ENCODE results near the gene DGKB.

DGKB gene

DNA sequence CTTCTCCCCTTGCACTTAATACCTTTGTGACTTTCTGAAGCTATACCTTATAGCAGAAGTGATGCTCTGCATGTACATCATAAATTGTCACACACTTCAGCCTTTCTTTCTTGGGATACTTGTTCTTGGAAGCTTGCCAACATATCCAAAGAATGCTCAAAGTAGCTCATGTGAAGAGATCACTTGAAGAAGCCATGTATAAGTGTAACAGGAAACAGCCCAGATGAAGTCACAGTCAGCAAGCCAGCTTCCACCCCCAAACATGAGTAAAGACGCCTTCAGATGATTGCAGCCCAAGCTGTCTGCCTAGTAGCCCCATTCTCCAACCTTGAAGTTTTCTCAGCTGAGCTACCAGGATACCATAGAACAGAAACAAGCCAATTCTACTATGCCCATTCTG, 50.9 kb downstream of the DGKB start:
- Histone ChIP-seq H3K4me1 (ENCODE audit: insufficient read depth, insufficient read length) (no peaks in the 10 kb centered on the region), H3K27me3 (ENCODE audit: insufficient read depth, insufficient read length) (no peaks in the 10 kb centered on the region), H3K9me3 (ENCODE audit: insufficient read depth, low read length) (0 out of 2 replicates have a peak, but pooled peaks cover 4% of the 10 kb centered on the region), H3K4me3 (ENCODE audit: insufficient read length, low read depth) (no peak overlapping the region), H3K9ac (ENCODE audit: insufficient read length, low read depth) (no peak overlapping the region), H3K36me3 (ENCODE audit: insufficient read depth, insufficient read length, low read length) (no peaks in the 10 kb centered on the region)
- no peak for DNase-seq (ENCODE audit: low read depth, low spot score)
- TF ChIP-seq YY1 (IDR thresholded peaks at IDR 0.05; ENCODE audit: insufficient read depth, insufficient read length) (no peak), SUZ12 (IDR thresholded peaks at IDR 0.05; ENCODE audit: extremely low read depth, insufficient read depth, insufficient read length) (no peak), ZNF274 (IDR thresholded peaks at IDR 0.05; ENCODE audit: low read depth, low read length) (no peak)

GRCh38 chr7:14850039-14850438, 52.5 kb downstream of the DGKB start:
- H3K4me3 ChIP-seq (ENCODE audit: insufficient read length, low read depth), result no peak overlapping the region
- H3K9ac ChIP-seq (ENCODE audit: insufficient read length, low read depth), result no peak overlapping the region
- no peaks in the 10 kb centered on the region for H3K36me3 ChIP-seq (ENCODE audit: insufficient read depth, insufficient read length, low read length)
- H3K27me3 ChIP-seq (ENCODE audit: insufficient read depth, insufficient read length), result no peaks in the 10 kb centered on the region
- DNase-seq (ENCODE audit: low read depth, low spot score), result no peak
- 0 out of 2 replicates have a peak, but pooled peaks cover 4% of the 10 kb centered on the region for H3K9me3 ChIP-seq (ENCODE audit: insufficient read depth, low read length)
- TF ChIP-seq ZNF274 (IDR thresholded peaks at IDR 0.05; ENCODE audit: low read depth, low read length), result no peak
- TF ChIP-seq SUZ12 (IDR thresholded peaks at IDR 0.05; ENCODE audit: extremely low read depth, insufficient read depth, insufficient read length), result no peak
- TF ChIP-seq YY1 (IDR thresholded peaks at IDR 0.05; ENCODE audit: insufficient read depth, insufficient read length), result no peak
- no peaks in the 10 kb centered on the region for H3K4me1 ChIP-seq (ENCODE audit: insufficient read depth, insufficient read length)

- no peaks in the 10 kb centered on the region for H3K9me3 ChIP-seq (ENCODE audit: insufficient read depth, low read length)
- no peak for DNase-seq (ENCODE audit: low read depth, low spot score)
- TF ChIP-seq SUZ12 (IDR thresholded peaks at IDR 0.05; ENCODE audit: extremely low read depth, insufficient read depth, insufficient read length), result no peak
- TF ChIP-seq ZNF274 (IDR thresholded peaks at IDR 0.05; ENCODE audit: low read depth, low read length), result no peak
- no peak for TF ChIP-seq YY1 (IDR thresholded peaks at IDR 0.05; ENCODE audit: insufficient read depth, insufficient read length)
- H3K4me3 ChIP-seq (ENCODE audit: insufficient read length, low read depth), result no peak overlapping the region
- no peaks in the 10 kb centered on the region for H3K27me3 ChIP-seq (ENCODE audit: insufficient read depth, insufficient read length)
- no peaks in the 10 kb centered on the region for H3K36me3 ChIP-seq (ENCODE audit: insufficient read depth, insufficient read length, low read length)
- no peaks in the 10 kb centered on the region for H3K4me1 ChIP-seq (ENCODE audit: insufficient read depth, insufficient read length)
- no peak overlapping the region for H3K9ac ChIP-seq (ENCODE audit: insufficient read length, low read depth)
Observed at GRCh38 chr7:14846405-14846804, 56.1 kb downstream of the DGKB start.

DNA sequence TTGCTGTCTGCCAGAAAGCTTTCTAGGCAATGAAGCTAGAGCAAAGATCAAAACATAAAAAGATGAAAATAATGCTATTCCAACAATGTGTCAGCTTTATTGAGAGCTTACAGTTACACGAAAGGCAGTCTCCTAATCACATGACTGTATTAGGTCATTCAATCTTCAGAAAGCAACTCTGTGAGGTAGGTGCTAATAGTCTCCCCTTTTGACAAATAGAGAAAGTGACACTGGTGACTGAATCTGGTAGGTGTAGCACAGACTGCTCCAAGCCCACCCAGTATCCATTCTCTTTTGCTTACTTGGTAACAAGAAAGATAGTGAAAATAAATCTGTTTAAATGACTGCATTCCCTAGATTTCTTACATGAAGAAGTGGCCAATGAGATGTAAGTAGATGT, 58.8 kb downstream of the DGKB start:
- no peak for DNase-seq (ENCODE audit: low read depth, low spot score)
- no peaks in the 10 kb centered on the region for H3K4me1 ChIP-seq (ENCODE audit: insufficient read depth, insufficient read length)
- H3K27me3 ChIP-seq (ENCODE audit: insufficient read depth, insufficient read length), result no peaks in the 10 kb centered on the region
- H3K9me3 ChIP-seq (ENCODE audit: insufficient read depth, low read length), result no peaks in the 10 kb centered on the region
- no peak for TF ChIP-seq SUZ12 (IDR thresholded peaks at IDR 0.05; ENCODE audit: extremely low read depth, insufficient read depth, insufficient read length)
- TF ChIP-seq YY1 (IDR thresholded peaks at IDR 0.05; ENCODE audit: insufficient read depth, insufficient read length), result no peak
- no peak for TF ChIP-seq ZNF274 (IDR thresholded peaks at IDR 0.05; ENCODE audit: low read depth, low read length)
- H3K36me3 ChIP-seq (ENCODE audit: insufficient read depth, insufficient read length, low read length), result no peaks in the 10 kb centered on the region
- H3K9ac ChIP-seq (ENCODE audit: insufficient read length, low read depth), result no peak overlapping the region
- no peak overlapping the region for H3K4me3 ChIP-seq (ENCODE audit: insufficient read length, low read depth)

DNA sequence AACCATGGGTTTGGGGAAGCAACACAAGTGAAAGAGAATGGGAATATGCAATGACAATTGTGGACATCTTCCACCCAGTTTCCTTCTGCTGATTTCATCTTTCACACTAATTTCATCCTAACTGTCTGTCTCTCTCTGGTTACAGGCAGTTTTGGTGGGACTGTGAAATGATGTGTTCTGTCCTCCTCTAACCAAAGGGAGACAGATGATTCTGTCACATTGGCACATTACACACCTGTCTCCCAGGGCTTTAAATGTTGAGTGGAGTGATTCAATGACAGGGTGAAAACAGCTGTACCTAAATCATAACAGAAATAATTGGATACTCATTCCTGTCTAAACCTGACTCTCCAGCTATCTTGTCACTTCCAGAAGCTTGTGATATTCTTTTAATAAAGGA, 60.0 kb downstream of the DGKB start:
- TF ChIP-seq YY1 (IDR thresholded peaks at IDR 0.05; ENCODE audit: insufficient read depth, insufficient read length) (no peak), SUZ12 (IDR thresholded peaks at IDR 0.05; ENCODE audit: extremely low read depth, insufficient read depth, insufficient read length) (no peak), ZNF274 (IDR thresholded peaks at IDR 0.05; ENCODE audit: low read depth, low read length) (no peak)
- no peaks in the 10 kb centered on the region for H3K27me3 ChIP-seq (ENCODE audit: insufficient read depth, insufficient read length)
- H3K4me3 ChIP-seq (ENCODE audit: insufficient read length, low read depth), result no peak overlapping the region
- no peak for DNase-seq (ENCODE audit: low read depth, low spot score)
- H3K4me1 ChIP-seq (ENCODE audit: insufficient read depth, insufficient read length), result no peaks in the 10 kb centered on the region
- H3K36me3 ChIP-seq (ENCODE audit: insufficient read depth, insufficient read length, low read length), result no peaks in the 10 kb centered on the region
- H3K9me3 ChIP-seq (ENCODE audit: insufficient read depth, low read length), result no peaks in the 10 kb centered on the region
- H3K9ac ChIP-seq (ENCODE audit: insufficient read length, low read depth), result no peak overlapping the region

- Histone ChIP-seq H3K36me3 (ENCODE audit: insufficient read depth, insufficient read length, low read length) (no peaks in the 10 kb centered on the region), H3K9ac (ENCODE audit: insufficient read length, low read depth) (no peak overlapping the region), H3K9me3 (ENCODE audit: insufficient read depth, low read length) (no peaks in the 10 kb centered on the region), H3K4me1 (ENCODE audit: insufficient read depth, insufficient read length) (no peaks in the 10 kb centered on the region), H3K27me3 (ENCODE audit: insufficient read depth, insufficient read length) (no peaks in the 10 kb centered on the region), H3K4me3 (ENCODE audit: insufficient read length, low read depth) (no peak overlapping the region)
- TF ChIP-seq YY1 (IDR thresholded peaks at IDR 0.05; ENCODE audit: insufficient read depth, insufficient read length), result no peak
- no peak for TF ChIP-seq SUZ12 (IDR thresholded peaks at IDR 0.05; ENCODE audit: extremely low read depth, insufficient read depth, insufficient read length)
- TF ChIP-seq ZNF274 (IDR thresholded peaks at IDR 0.05; ENCODE audit: low read depth, low read length), result no peak
- DNase-seq (ENCODE audit: low read depth, low spot score), result no peak
Observed at GRCh38 chr7:14841869-14842268, 60.7 kb downstream of the DGKB start.

- H3K9me3 ChIP-seq (ENCODE audit: insufficient read depth, low read length), result no peaks in the 10 kb centered on the region
- TF ChIP-seq ZNF274 (IDR thresholded peaks at IDR 0.05; ENCODE audit: low read depth, low read length), result no peak
- TF ChIP-seq YY1 (IDR thresholded peaks at IDR 0.05; ENCODE audit: insufficient read depth, insufficient read length), result no peak
Observed at GRCh38 chr7:14841086-14841485, 61.5 kb downstream of the DGKB start.

DNA sequence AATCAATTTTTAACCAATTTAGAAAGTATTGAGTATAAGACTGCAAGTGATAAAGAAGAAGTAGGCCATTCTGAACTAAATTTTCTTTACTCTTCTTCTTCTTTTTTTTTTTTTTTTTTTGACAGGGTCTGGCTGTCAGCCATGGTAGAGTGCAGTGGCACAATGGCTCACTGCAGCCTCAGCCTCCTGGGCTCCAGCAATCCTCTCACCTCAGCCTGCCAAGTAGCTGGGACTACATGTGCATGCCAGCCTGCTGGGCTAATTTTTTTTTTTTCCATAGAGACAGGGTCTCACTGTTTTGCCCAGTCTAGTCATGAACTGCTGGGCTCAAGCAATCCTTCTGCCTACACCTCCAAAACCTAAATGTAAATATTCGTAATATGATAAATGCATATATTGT, 63.2 kb downstream of the DGKB start:
- no peaks in the 10 kb centered on the region for H3K27me3 ChIP-seq (ENCODE audit: insufficient read depth, insufficient read length)
- no peaks in the 10 kb centered on the region for H3K9me3 ChIP-seq (ENCODE audit: insufficient read depth, low read length)
- no peak for DNase-seq (ENCODE audit: low read depth, low spot score)
- no peaks in the 10 kb centered on the region for H3K4me1 ChIP-seq (ENCODE audit: insufficient read depth, insufficient read length)
- TF ChIP-seq ZNF274 (IDR thresholded peaks at IDR 0.05; ENCODE audit: low read depth, low read length) (no peak), YY1 (IDR thresholded peaks at IDR 0.05; ENCODE audit: insufficient read depth, insufficient read length) (no peak), SUZ12 (IDR thresholded peaks at IDR 0.05; ENCODE audit: extremely low read depth, insufficient read depth, insufficient read length) (no peak)
- H3K36me3 ChIP-seq (ENCODE audit: insufficient read depth, insufficient read length, low read length), result no peaks in the 10 kb centered on the region
- no peak overlapping the region for H3K4me3 ChIP-seq (ENCODE audit: insufficient read length, low read depth)
- no peak overlapping the region for H3K9ac ChIP-seq (ENCODE audit: insufficient read length, low read depth)

More at GRCh38 chr7:14841086-14841485, 61.5 kb downstream of the DGKB start:
- Histone ChIP-seq H3K36me3 (ENCODE audit: insufficient read depth, insufficient read length, low read length) (no peaks in the 10 kb centered on the region), H3K4me3 (ENCODE audit: insufficient read length, low read depth) (no peak overlapping the region), H3K27me3 (ENCODE audit: insufficient read depth, insufficient read length) (no peaks in the 10 kb centered on the region), H3K9ac (ENCODE audit: insufficient read length, low read depth) (no peak overlapping the region), H3K4me1 (ENCODE audit: insufficient read depth, insufficient read length) (no peaks in the 10 kb centered on the region)
- DNase-seq (ENCODE audit: low read depth, low spot score), result no peak

Measured in NT2/D1 (cell line).